ENCODE data around the gene ANKS1A. TPM values are rescaled to one million over a fixed set of nuclear protein-coding genes. Genes with fewer than 3 reads are reported as not detected.

ANKS1A gene
- total and polyA plus RNA-seq, 2 of the 4 experiments (the other 2 are of a cell fraction), result 7.2 to 7.5 TPM

- H3K56ac ChIP-seq (ENCODE audit: extremely low read depth, insufficient read depth, low read length), result no peak overlapping the region
- no peak for DNase-seq
Observed at GRCh38 chr6:34914358-34914757, 25.3 kb downstream of the ANKS1A start.

More at GRCh38 chr6:34914358-34914757, 25.3 kb downstream of the ANKS1A start:
- Histone ChIP-seq H4K91ac (ENCODE audit: insufficient read depth, low read depth, low read length) (no peak overlapping the region), H3K27me3 (ENCODE audit: control insufficient read depth, insufficient read depth, low read length) (peaks cover 9% of the 10 kb centered on the region), H2BK20ac (ENCODE audit: low read depth, low read length) (no peak overlapping the region), H2BK5ac (ENCODE audit: low read depth, low read length, poor library complexity, severe bottlenecking) (no peak overlapping the region), H2AK5ac (ENCODE audit: low read depth, low read length) (no peak overlapping the region), H3K4ac (ENCODE audit: low read depth, low read length) (no peak overlapping the region), H4K5ac (ENCODE audit: low read depth, low read length) (no peak overlapping the region), H3K23ac (ENCODE audit: low read depth, low read length) (no peak overlapping the region), H3K9ac (ENCODE audit: low read depth, low read length) (no peak overlapping the region), H2BK120ac (ENCODE audit: low read depth, low read length) (no peak overlapping the region), H2BK15ac (ENCODE audit: low read depth, low read length) (no peak overlapping the region), H3K9me3 (ENCODE audit: control insufficient read depth, insufficient read depth, low read length) (no peaks in the 10 kb centered on the region), H3K4me2 (ENCODE audit: low read depth, low read length) (no peak overlapping the region), H2AFZ (replicated peaks; ENCODE audit: low read length, poor library complexity) (no peak overlapping the region), H3K4me1 (ENCODE audit: control insufficient read depth, insufficient read depth, low read length) (peaks cover 4% of the 10 kb centered on the region), H3K14ac (replicated peaks; ENCODE audit: low read depth, low read length) (no peak overlapping the region), H4K8ac (ENCODE audit: low read depth in 2 of 2, low read length in 2 of 2) (no peak overlapping the region), H3K79me1 (ENCODE audit: low read depth in 1 of 2, low read length in 2 of 2) (peaks cover 16 to 28% of the 10 kb centered on the region in 2 experiments), H3K9me1 (ENCODE audit: insufficient read depth, low read length) (peaks cover 9% of the 10 kb centered on the region), H2AK9ac (replicated peaks; ENCODE audit: low read depth, low read length, poor library complexity) (no peak overlapping the region), H3K36me3 (ENCODE audit: control insufficient read depth, insufficient read depth, low read length) (no peaks in the 10 kb centered on the region), H4K20me1 (ENCODE audit: insufficient read depth, low read length) (peaks cover 51% of the 10 kb centered on the region), H3K4me3 (ENCODE audit: insufficient read depth, low read depth, low read length) (no peak overlapping the region), H3K27ac (ENCODE audit: insufficient read depth, low read length) (no peak overlapping the region), H3K18ac (ENCODE audit: low read depth, low read length) (no peak overlapping the region)
- CTCF ChIA-PET, result interaction anchor here (0.6 kb wide), 1 partner anchor 10 kb away, joined by 4 read pairs; no protein-coding TSS in a partner anchor
- in situ Hi-C loops (cut with MboI; ENCODE audit: low sequenced_read_pairs), result no loop called here
- intact Hi-C loops (cut with micrococcal nuclease), result no loop called here
- POLR2A ChIA-PET (ENCODE audit: unreplicated experiment), result no interaction called here
- peak; percentile 35; the same call in 1 of the 2 replicates for ATAC-seq (ENCODE audit: low read depth)
- TF ChIP-seq POLR2A (IDR thresholded peaks at IDR 0.05; ENCODE audit: low read depth, low read length) (no peak), RFX5 (IDR thresholded peaks at IDR 0.05; ENCODE audit: low read depth, low read length) (peak; percentile 57; the same call in 1 of the 2 replicates)
- no CpG with 5 or more reads among the region's 4 CpGs for WGBS, 2 experiments (ENCODE audit: extremely low coverage in 2 of 2, insufficient read length in 1 of 2)
- BruUV-seq (replicated peaks), result no TSS peak
- dilution Hi-C loops (cut with HindIII; ENCODE audit: low sequenced_read_pairs, unreplicated experiment), result no loop called here

All from IMR-90 (cell line).